ENCODE results near the gene STUB1. TPM values are rescaled to one million over a fixed set of nuclear protein-coding genes. Genes with fewer than 3 reads are reported as not detected.
"Not testable (repeated sequence)": the region's sequence is repeated elsewhere in the genome, so short reads cannot be mapped to it uniquely, and the experiment has no call there.

STUB1 gene
- total and polyA plus RNA-seq, 10 of the 15 experiments (the other 5 are each of a cell fraction or from before 2014, with no cell fraction given) = 4.2 to 136 (median 67.1) TPM

DNA sequence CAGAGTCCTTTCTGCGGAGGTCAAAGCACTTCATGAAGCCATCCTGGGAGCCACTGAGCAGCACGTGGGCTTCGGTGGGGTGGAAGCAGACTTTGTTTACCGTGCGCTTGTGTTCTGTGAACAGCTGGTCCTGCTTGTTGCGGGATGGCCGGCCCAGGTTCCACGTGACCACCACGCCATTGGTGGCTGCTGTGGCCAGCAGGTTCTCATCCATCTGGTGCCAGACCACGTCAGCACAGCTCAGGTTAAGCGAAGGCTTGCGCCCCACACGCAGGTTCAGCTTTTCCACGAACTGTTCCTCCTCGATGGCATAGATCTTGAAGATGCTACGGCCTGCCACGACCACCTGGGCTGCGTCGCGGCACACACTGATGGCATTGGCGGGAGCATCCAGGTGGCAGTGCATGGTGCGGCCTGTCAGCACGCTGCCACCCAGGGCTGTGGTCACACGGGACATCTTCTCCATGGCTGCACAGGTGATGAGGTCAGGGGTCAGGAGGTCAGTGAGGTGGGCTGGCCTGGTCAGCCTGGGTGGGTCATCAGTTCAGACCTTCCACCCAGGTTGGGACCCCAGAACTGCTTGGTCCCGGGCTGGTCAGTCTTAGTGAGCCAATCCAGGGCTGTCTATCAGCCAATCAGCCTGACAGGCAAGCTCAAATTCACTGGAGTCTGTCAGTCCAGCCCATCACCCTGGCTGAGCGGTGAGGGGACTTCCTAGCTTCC lies 9.1 kb downstream of the STUB1 start (continued):
- no peak for TF ChIP-seq SIN3A (IDR thresholded peaks at IDR 0.05; ENCODE audit: low read depth, low read length)
- no peak for TF ChIP-seq STAT3 (IDR thresholded peaks at IDR 0.05; ENCODE audit: low read depth, low read length)
- no peak for TF ChIP-seq HDAC6 (IDR thresholded peaks at IDR 0.05; ENCODE audit: unreplicated experiment)
- no peak for TF ChIP-seq BCL11A (IDR thresholded peaks at IDR 0.05; ENCODE audit: low read depth, low read length)
- no peak for TF ChIP-seq YBX1 (IDR thresholded peaks at IDR 0.05)
- TF ChIP-seq, protein P1, sequence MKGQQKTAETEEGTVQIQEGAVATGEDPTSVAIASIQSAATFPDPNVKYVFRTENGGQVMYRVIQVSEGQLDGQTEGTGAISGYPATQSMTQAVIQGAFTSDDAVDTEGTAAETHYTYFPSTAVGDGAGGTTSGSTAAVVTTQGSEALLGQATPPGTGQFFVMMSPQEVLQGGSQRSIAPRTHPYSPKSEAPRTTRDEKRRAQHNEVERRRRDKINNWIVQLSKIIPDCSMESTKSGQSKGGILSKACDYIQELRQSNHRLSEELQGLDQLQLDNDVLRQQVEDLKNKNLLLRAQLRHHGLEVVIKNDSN (IDR thresholded peaks at IDR 0.05; ENCODE audit: borderline replicate concordance, extremely low read length, insufficient read depth, low read depth, low read length) = no peak
- TF ChIP-seq RUNX3 (IDR thresholded peaks at IDR 0.05; ENCODE audit: low read length) = no peak

DNA sequence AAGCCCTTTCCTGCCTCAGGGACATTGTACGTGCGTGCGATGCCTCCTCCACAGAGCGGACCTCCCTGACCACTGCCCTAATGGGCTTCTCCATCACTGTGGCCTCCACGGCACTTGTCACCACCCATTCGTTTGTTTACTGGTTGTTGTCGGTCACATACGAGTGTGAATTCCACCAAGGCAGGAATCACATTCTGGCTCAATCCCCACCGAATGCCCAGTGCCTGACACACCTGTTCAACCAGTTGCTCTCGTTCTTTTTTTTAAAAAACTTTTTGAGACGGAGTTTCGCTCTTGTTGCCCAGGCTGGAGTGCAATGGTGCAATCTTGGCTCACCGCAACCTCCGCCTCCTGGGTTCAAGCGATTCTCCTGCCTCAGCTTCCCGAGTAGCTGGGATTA lies 11.0 kb downstream of the STUB1 start:
- FAIRE-seq; H3K9ac ChIP-seq (ENCODE audit: control insufficient read depth, insufficient read depth, low read length); H2AFZ ChIP-seq (ENCODE audit: control insufficient read depth, low read depth, low read length); DNase-seq (ENCODE audit: low read depth, low spot score); H3K27me3 ChIP-seq (replicated peaks in 1 of 2; ENCODE audit: control insufficient read depth in 2 of 2, insufficient read depth in 2 of 2, low read length in 1 of 2); H4K20me1 ChIP-seq (ENCODE audit: control insufficient read depth, insufficient read depth); H3K27ac ChIP-seq (ENCODE audit: control insufficient read depth, insufficient read depth); H3K36me3 ChIP-seq (ENCODE audit: control insufficient read depth in 2 of 2, insufficient read depth in 2 of 2, low read length in 1 of 2); SMC1A ChIA-PET (ENCODE audit: uncharacterized antibody, unreplicated experiment); H3K4me3 ChIP-seq; H3K4me2 ChIP-seq (ENCODE audit: control insufficient read depth, insufficient read depth); intact Hi-C loops (cut with micrococcal nuclease; ENCODE audit: unreplicated experiment); H3K9me3 ChIP-seq (replicated peaks; ENCODE audit: control insufficient read depth, insufficient read depth, low read length); CTCF ChIA-PET; in situ Hi-C loops (cut with MboI); ATAC-seq; BruUV-seq (replicated peaks); POLR2A ChIA-PET; RAD21 ChIA-PET (ENCODE audit: unreplicated experiment); H3K79me2 ChIP-seq (ENCODE audit: control insufficient read depth, insufficient read depth, low read length): not testable (repeated sequence)
- peaks cover 12% of the 10 kb centered on the region for H3K4me1 ChIP-seq (ENCODE audit: control insufficient read depth, insufficient read depth, low read length)
- 72% methylated on average over 16 of the region's 16 CpGs for WGBS (ENCODE audit: insufficient coverage, insufficient replicate concordance, low lambda C conversion rate, missing lambda C conversion rate)
